Transverse colon (tissue), 4 donors: ENCODE measurements around the gene BCL11B. TPM values are rescaled to one million over a fixed set of nuclear protein-coding genes. Genes with fewer than 3 reads are reported as not detected.

Experiments used
- DNase-seq: peaks from one replicate; pipeline ENCODE4 v3.0.0-alpha.2; 2019
- H3K27ac ChIP-seq, 4 donors: fragments of 200-600 bp; sonication (generic); 2 replicates each; pipeline ENCODE4 v1.5.1; 2016 to 2018; ENCODE audit warnings: inconsistent platforms in 4 of 4
- H3K27me3 ChIP-seq: fragments of 200-600 bp; sonication (generic); 2 replicates; pipeline ENCODE4 v1.5.1; 2017; ENCODE audit warnings: inconsistent platforms
- H3K36me3 ChIP-seq, 4 donors: fragments of 200-600 bp; sonication (generic); 2 replicates each; pipeline ENCODE4 v1.5.1; 2017 to 2019; ENCODE audit warnings: inconsistent platforms in 4 of 4
- H3K4me1 ChIP-seq, 4 donors: fragments of 200-600 bp; sonication (generic); 2 replicates each; pipeline ENCODE4 v1.5.1; 2017 to 2020; ENCODE audit warnings: inconsistent platforms in 4 of 4
- H3K4me3 ChIP-seq, 4 donors: fragments of 200-600 bp; sonication (generic); 1 replicate in 1 of 4; 2 replicates in 3 of 4; pipeline versions ENCODE4 v1.5.1 to v1.6.1; 2017 to 2019; ENCODE audit warnings: inconsistent platforms in 4 of 4
- H3K9me3 ChIP-seq, 2 donors: fragments of 200-600 bp; sonication (generic); 2 replicates each; pipeline ENCODE4 v1.5.1; 2017 to 2019; ENCODE audit warnings: inconsistent platforms in 2 of 2
- CTCF ChIP-seq, 5 experiments: fragments of 200-600 bp in 3 of 5; fragments of 450-650 bp in 2 of 5; sonication (generic) in 3 of 5; IDR thresholded peaks; 1 replicate in 2 of 5; 2 replicates in 3 of 5; pipeline ENCODE4 v1.5.1; 2016 to 2017; ENCODE audit warnings: antibody characterized with exemption in 5 of 5, inconsistent platforms in 3 of 5, mild to moderate bottlenecking in 2 of 5, moderate library complexity in 1 of 5
- EP300 ChIP-seq: sonication (generic); formaldehyde crosslinking; IDR thresholded peaks from one replicate; pipeline ENCODE4 v1.6.1; 2017; ENCODE audit warnings: antibody characterized with exemption, low read depth
- POLR2A ChIP-seq: fragments of 450-650 bp; IDR thresholded peaks from one replicate; pipeline ENCODE4 v1.6.1; 2016; ENCODE audit warnings: antibody characterized with exemption, mild to moderate bottlenecking, moderate library complexity
- POLR2AphosphoS5 ChIP-seq, 3 donors: sonication (generic); formaldehyde crosslinking; IDR thresholded peaks; one replicate each; pipeline ENCODE4 v1.6.1; 2016; ENCODE audit warnings: antibody characterized with exemption in 3 of 3
- WGBS, 2 donors: methylation state at CpG; one replicate each; pipeline ENCODE4 v1.1.5; 2018; ENCODE audit warnings: low coverage in 1 of 2; 5-methylcytosine and 5-hydroxymethylcytosine counted together
- in situ Hi-C, 4 donors: fragments of 200-750 bp; cut with MboI; loops; one replicate each; pipeline versions ENCODE4 v1.15.0 to v1.15.1; 2017; ENCODE audit warnings: low sequenced_read_pairs in 3 of 4, low pct_ligation_motif_present in 1 of 4, low pct_unique_long_range_greater_than_20kb in 1 of 4
- intact Hi-C: fragments of 100-400 bp; cut with DNase I; formaldehyde crosslinking; loops from one replicate; pipeline ENCODE4 v1.15.1; 2023; ENCODE audit warnings: low total_unique reads
- total RNA-seq, 4 donors: library from RNA; depleted of rRNA; stranded (reverse); fragments of >200 nt; gene quantifications; one replicate each; pipeline ENCODE4 v1.1.0, GENCODE V29; 2016

Gene BCL11B
- total RNA-seq, 4 donors from 2014 or later: 0.37 to 4.8 (median 3.7) TPM

GRCh38 chr14:99150236-99150635, 121.8 kb downstream of the BCL11B start:
- H3K27ac ChIP-seq: no peak overlapping the region
- in situ Hi-C loops: no loop called here
- TF ChIP-seq POLR2A (no peak), CTCF (IDR thresholded peaks at IDR 0.05) (no peak), EP300 (no peak)
- no peaks in the 10 kb centered on the region for H3K36me3 ChIP-seq
- H3K27me3 ChIP-seq: no peaks in the 10 kb centered on the region
- WGBS, 2 donors: 47% methylated on average over 2 of the region's 2 CpGs; no CpG with 5 or more reads in 1 of the 2 donors
- intact Hi-C loops: no loop called here
- H3K4me3 ChIP-seq: no peak overlapping the region
- no peaks in the 10 kb centered on the region for H3K9me3 ChIP-seq
- no peaks in the 10 kb centered on the region for H3K4me1 ChIP-seq
- DNase-seq: no peak

- intact Hi-C loops: no loop called here
- Histone ChIP-seq H3K4me1 (no peaks in the 10 kb centered on the region), H3K27me3 (no peaks in the 10 kb centered on the region), H3K36me3 (no peaks in the 10 kb centered on the region), H3K27ac (no peak overlapping the region), H3K4me3 (no peak overlapping the region), H3K9me3 (no peaks in the 10 kb centered on the region)
- TF ChIP-seq EP300 (no peak), POLR2A (no peak), POLR2AphosphoS5 (IDR thresholded peaks at IDR 0.05) (no peak), CTCF (IDR thresholded peaks at IDR 0.05) (no peak)
- in situ Hi-C loops: no loop called here
- DNase-seq: no peak
- WGBS, 2 donors: 87% methylated on average over 22 of the region's 22 CpGs; no CpG with 5 or more reads in 1 of the 2 donors
Observed at GRCh38 chr14:99148861-99149610, 123.0 kb downstream of the BCL11B start.

- Histone ChIP-seq H3K36me3 (no peaks in the 10 kb centered on the region), H3K9me3 (no peaks in the 10 kb centered on the region), H3K27me3 (no peaks in the 10 kb centered on the region), H3K4me3 (no peak overlapping the region), H3K4me1 (no peaks in the 10 kb centered on the region), H3K27ac (no peak overlapping the region)
- TF ChIP-seq POLR2A: no peak
- no peak for TF ChIP-seq EP300
- TF ChIP-seq POLR2AphosphoS5 (IDR thresholded peaks at IDR 0.05): no peak
- TF ChIP-seq CTCF (IDR thresholded peaks at IDR 0.05): no peak
- no peak for DNase-seq
- in situ Hi-C loops: no loop called here
- intact Hi-C loops: no loop called here
- whole genome bisulfite sequencing, 2 donors: 87 to 92% methylated on average over 5 to 8 of the region's 8 CpGs
Observed at GRCh38 chr14:99148131-99148530, 123.9 kb downstream of the BCL11B start.

- intact Hi-C loops: no loop called here
- Histone ChIP-seq H3K4me1 (no peaks in the 10 kb centered on the region), H3K27me3 (no peaks in the 10 kb centered on the region), H3K4me3 (no peak overlapping the region), H3K27ac (no peak overlapping the region), H3K9me3 (no peaks in the 10 kb centered on the region), H3K36me3 (no peaks in the 10 kb centered on the region)
- in situ Hi-C loops: no loop called here
- WGBS, 2 donors: 73% methylated on average over 5 of the region's 5 CpGs
- no peak for DNase-seq
- TF ChIP-seq POLR2AphosphoS5 (IDR thresholded peaks at IDR 0.05) (no peak), POLR2A (no peak)
Observed at GRCh38 chr14:99147366-99147740, 124.6 kb downstream of the BCL11B start.
